ENCODE measurements around the gene ACTR3C. TPM values are rescaled to one million over a fixed set of nuclear protein-coding genes. Genes with fewer than 3 reads are reported as not detected.

The ACTR3C gene
- polyA plus RNA-seq, 3 donors = 0.55 to 1.9 (median 1.7) TPM

- H3K36me3 ChIP-seq (replicated peaks in 1 of 2; ENCODE audit: control insufficient read depth in 1 of 2, insufficient read depth in 2 of 2, low read length in 2 of 2) = no peaks in the 10 kb centered on the region
- Mint-ChIP-seq H3K27ac (no peak overlapping the region), H3K36me3 (no peaks in the 10 kb centered on the region), H3K4me3 (no peak overlapping the region), H3K9me3 (peaks cover 0 to 12% (median 5%) of the 10 kb centered on the region in 7 donors), H3K4me1 (peaks cover 9% of the 10 kb centered on the region), H3K27me3 (ENCODE audit: low read depth in 3 of 3) (peaks cover 0 to 1% (median 0%) of the 10 kb centered on the region in 3 donors)
- no peak overlapping the region for H3K4me2 ChIP-seq (replicated peaks; ENCODE audit: extremely low read depth, low read length, poor library complexity, severe bottlenecking)
- H3K9ac ChIP-seq (ENCODE audit: insufficient read depth, low read length, poor library complexity, severe bottlenecking) = no peak overlapping the region
- intact Hi-C loops (cut with micrococcal nuclease) = no loop called here
- H3K27me3 ChIP-seq (ENCODE audit: control insufficient read depth in 2 of 2, insufficient read depth in 2 of 2, low read length in 2 of 2) = no peaks in the 10 kb centered on the region
- no peaks in the 10 kb centered on the region for H3K79me2 ChIP-seq (ENCODE audit: insufficient read depth, low read length)
- no peak overlapping the region for H3K4me3 ChIP-seq (replicated peaks in 1 of 3; ENCODE audit: low read depth in 2 of 3, low read length in 3 of 3)
- no peaks in the 10 kb centered on the region for H4K20me1 ChIP-seq (ENCODE audit: insufficient read depth, low read length)
- TF ChIP-seq CTCF (IDR thresholded peaks at IDR 0.05) = no peak
- H3K27ac ChIP-seq (ENCODE audit: low read depth in 1 of 2, low read length in 2 of 2) = no peak overlapping the region
- 93% methylated on average over 3 of the region's 5 CpGs for WGBS (ENCODE audit: insufficient coverage)
- H3K4me1 ChIP-seq (ENCODE audit: control insufficient read depth in 1 of 2, insufficient read depth in 2 of 2, low read length in 2 of 2) = peaks cover 0 to 3% of the 10 kb centered on the region in 2 donors
- H2AFZ ChIP-seq (ENCODE audit: insufficient read depth, low read depth, low read length, poor library complexity, severe bottlenecking) = no peak overlapping the region
- H3K9me3 ChIP-seq (replicated peaks in 1 of 2; ENCODE audit: control insufficient read depth in 1 of 2, insufficient read depth in 1 of 2, low read length in 2 of 2) = no peaks in the 10 kb centered on the region
- DNase-seq = no peak
These were observed 11.6 kb downstream of the ACTR3C start for GRCh38 chr7:150311711-150312110.

- Mint-ChIP-seq H3K27me3 (ENCODE audit: low read depth in 3 of 3) (peaks cover 0 to 1% (median 0%) of the 10 kb centered on the region in 3 donors), H3K27ac (no peak overlapping the region), H3K36me3 (no peaks in the 10 kb centered on the region), H3K4me1 (peaks cover 9% of the 10 kb centered on the region), H3K9me3 (peaks cover 0 to 12% (median 5%) of the 10 kb centered on the region in 7 donors), H3K4me3 (no peak overlapping the region)
- no peak overlapping the region for H2AFZ ChIP-seq (ENCODE audit: insufficient read depth, low read depth, low read length, poor library complexity, severe bottlenecking)
- no peaks in the 10 kb centered on the region for H3K27me3 ChIP-seq (ENCODE audit: control insufficient read depth in 2 of 2, insufficient read depth in 2 of 2, low read length in 2 of 2)
- H3K4me1 ChIP-seq (ENCODE audit: control insufficient read depth in 1 of 2, insufficient read depth in 2 of 2, low read length in 2 of 2) = peaks cover 0 to 3% of the 10 kb centered on the region in 2 donors
- no peak overlapping the region for H3K9ac ChIP-seq (ENCODE audit: insufficient read depth, low read length, poor library complexity, severe bottlenecking)
- WGBS (ENCODE audit: insufficient coverage) = 95% methylated on average over 4 of the region's 4 CpGs
- no peaks in the 10 kb centered on the region for H3K36me3 ChIP-seq (replicated peaks in 1 of 2; ENCODE audit: control insufficient read depth in 1 of 2, insufficient read depth in 2 of 2, low read length in 2 of 2)
- no peaks in the 10 kb centered on the region for H3K9me3 ChIP-seq (replicated peaks in 1 of 2; ENCODE audit: control insufficient read depth in 1 of 2, insufficient read depth in 1 of 2, low read length in 2 of 2)
- H3K27ac ChIP-seq (ENCODE audit: low read depth in 1 of 2, low read length in 2 of 2) = no peak overlapping the region
- H3K79me2 ChIP-seq (ENCODE audit: insufficient read depth, low read length) = no peaks in the 10 kb centered on the region
- no peak overlapping the region for H3K4me3 ChIP-seq (replicated peaks in 1 of 3; ENCODE audit: low read depth in 2 of 3, low read length in 3 of 3)
- intact Hi-C loops (cut with micrococcal nuclease) = no loop called here
- no peak for DNase-seq
- no peak for TF ChIP-seq CTCF (IDR thresholded peaks at IDR 0.05)
- H4K20me1 ChIP-seq (ENCODE audit: insufficient read depth, low read length) = no peaks in the 10 kb centered on the region
- no peak overlapping the region for H3K4me2 ChIP-seq (replicated peaks; ENCODE audit: extremely low read depth, low read length, poor library complexity, severe bottlenecking)
These were observed 12.2 kb downstream of the ACTR3C start for GRCh38 chr7:150311146-150311545.

Data from CD14-positive monocyte (primary cell).